Endothelial cell of umbilical vein (primary cell): ENCODE data around the gene RDX.

ENCODE experiments used
- POLR2A ChIP-seq: IDR thresholded peaks from 2 replicates; pipeline ENCODE4 v1.6.1; 2012; ENCODE audit warnings: low read depth, mild to moderate bottlenecking, control low read depth, low read length
- POLR2AphosphoS5 ChIP-seq: IDR thresholded peaks from 2 replicates; pipeline ENCODE4 v1.6.1; 2012; ENCODE audit warnings: low read depth, mild to moderate bottlenecking, control low read depth, low read length, moderate library complexity; ENCODE audit not compliant: insufficient read depth
- TF ChIP-seq, protein P1 (sequence below), 2 donors: IDR thresholded peaks; 1 replicate in 1 of 2; 2 replicates in 1 of 2; pipeline ENCODE4 v1.5.1; 2011; ENCODE audit warnings: low read length in 2 of 2, mild to moderate bottlenecking in 2 of 2, moderate library complexity in 2 of 2, control low read depth in 1 of 2, inconsistent platforms in 1 of 2, low read depth in 1 of 2; ENCODE audit not compliant: insufficient read depth in 1 of 2; ENCODE audit errors: extremely low read depth in 1 of 2

DNA sequence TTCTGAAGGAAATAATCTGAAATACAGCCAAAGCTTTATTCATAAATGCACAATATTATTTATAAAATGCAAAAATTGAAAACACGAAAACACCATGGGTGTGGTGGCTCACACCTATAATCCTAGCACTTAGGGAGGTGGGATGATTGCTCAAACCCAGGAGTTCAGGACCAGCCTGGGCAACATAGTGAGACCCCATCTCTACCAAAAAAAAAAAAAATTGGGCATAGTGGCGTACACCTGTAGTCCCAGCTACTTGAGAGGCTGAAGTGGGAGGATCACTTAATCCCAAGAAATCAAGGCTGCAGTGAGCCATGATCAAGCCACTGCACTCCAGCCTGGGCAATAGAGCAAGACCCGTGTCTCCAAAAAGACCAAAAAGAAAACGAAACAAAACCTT lies 5.2 kb upstream of the RDX start:
- TF ChIP-seq, protein P1, sequence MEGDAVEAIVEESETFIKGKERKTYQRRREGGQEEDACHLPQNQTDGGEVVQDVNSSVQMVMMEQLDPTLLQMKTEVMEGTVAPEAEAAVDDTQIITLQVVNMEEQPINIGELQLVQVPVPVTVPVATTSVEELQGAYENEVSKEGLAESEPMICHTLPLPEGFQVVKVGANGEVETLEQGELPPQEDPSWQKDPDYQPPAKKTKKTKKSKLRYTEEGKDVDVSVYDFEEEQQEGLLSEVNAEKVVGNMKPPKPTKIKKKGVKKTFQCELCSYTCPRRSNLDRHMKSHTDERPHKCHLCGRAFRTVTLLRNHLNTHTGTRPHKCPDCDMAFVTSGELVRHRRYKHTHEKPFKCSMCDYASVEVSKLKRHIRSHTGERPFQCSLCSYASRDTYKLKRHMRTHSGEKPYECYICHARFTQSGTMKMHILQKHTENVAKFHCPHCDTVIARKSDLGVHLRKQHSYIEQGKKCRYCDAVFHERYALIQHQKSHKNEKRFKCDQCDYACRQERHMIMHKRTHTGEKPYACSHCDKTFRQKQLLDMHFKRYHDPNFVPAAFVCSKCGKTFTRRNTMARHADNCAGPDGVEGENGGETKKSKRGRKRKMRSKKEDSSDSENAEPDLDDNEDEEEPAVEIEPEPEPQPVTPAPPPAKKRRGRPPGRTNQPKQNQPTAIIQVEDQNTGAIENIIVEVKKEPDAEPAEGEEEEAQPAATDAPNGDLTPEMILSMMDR (IDR thresholded peaks at IDR 0.05; ENCODE audit: extremely low read depth in 1 of 2, insufficient read depth in 1 of 2, low read depth in 1 of 2, low read length in 2 of 2), result no peak
- TF ChIP-seq POLR2AphosphoS5 (no peak), POLR2A (no peak)
